NB4 (cell line): ENCODE measurements around the gene PCDHGC5.
A peak's percentile ranks its signal among the peaks of the same experiment; 100 is the strongest.

Experiments used
- POLR2A ChIP-seq: IDR thresholded peaks from 2 replicates; pipeline ENCODE4 v1.6.1; 2011; ENCODE audit warnings: mild to moderate bottlenecking; ENCODE audit not compliant: insufficient read length; ENCODE audit errors: extremely low read depth
- TF ChIP-seq, protein P1 (sequence below): IDR thresholded peaks from one replicate; pipeline ENCODE4 v1.5.1; 2012; ENCODE audit warnings: low read depth, low read length

DNA sequence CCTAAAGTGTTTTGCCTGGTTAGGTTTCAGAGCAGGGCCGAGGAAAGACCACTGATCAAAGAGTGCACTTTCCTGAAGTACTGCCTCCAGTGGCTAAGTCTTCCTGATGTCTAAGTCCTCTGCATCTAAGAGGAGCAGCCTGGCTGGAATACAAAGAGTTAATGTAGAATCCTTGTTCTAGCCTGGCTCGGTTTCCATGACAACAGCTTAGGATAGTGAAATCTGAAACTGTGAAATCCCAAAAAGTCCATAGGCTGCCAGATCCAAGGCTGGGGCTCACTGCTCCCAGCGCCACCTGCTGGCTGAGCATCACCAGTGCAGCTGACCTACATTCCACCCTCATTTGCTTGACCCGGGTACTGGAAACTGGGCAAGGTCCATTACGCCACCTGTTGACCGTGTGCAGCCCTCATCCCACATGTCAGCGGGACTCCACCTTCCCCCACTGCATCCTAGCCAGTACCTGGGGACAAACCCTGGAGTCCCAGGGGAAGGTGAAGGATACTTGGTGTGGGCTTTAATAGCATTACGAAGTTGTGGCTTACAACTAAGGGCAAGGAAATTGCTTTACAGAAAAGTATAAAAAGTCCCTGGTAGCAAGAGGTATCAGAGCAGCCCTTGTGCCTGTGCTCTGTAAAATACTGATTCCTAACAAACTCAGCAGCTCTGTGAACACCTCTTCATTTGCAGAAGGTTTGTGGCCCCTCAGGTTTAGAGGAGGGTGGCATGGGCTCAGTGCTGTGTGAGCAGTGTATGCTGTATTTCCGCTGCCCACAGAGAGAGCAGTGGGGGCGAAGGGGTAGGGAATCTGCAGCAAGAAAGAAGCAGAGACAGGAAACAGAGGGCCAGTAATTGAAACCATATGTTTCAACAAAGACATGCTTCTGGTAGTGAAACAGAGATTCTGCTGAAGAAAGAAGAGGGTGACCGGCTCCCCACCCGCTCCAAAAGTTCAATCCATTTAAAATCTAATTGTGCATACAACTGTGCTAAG is 36.0 kb downstream of the PCDHGC5 start:
- no peak for TF ChIP-seq POLR2A
- TF ChIP-seq, protein P1, sequence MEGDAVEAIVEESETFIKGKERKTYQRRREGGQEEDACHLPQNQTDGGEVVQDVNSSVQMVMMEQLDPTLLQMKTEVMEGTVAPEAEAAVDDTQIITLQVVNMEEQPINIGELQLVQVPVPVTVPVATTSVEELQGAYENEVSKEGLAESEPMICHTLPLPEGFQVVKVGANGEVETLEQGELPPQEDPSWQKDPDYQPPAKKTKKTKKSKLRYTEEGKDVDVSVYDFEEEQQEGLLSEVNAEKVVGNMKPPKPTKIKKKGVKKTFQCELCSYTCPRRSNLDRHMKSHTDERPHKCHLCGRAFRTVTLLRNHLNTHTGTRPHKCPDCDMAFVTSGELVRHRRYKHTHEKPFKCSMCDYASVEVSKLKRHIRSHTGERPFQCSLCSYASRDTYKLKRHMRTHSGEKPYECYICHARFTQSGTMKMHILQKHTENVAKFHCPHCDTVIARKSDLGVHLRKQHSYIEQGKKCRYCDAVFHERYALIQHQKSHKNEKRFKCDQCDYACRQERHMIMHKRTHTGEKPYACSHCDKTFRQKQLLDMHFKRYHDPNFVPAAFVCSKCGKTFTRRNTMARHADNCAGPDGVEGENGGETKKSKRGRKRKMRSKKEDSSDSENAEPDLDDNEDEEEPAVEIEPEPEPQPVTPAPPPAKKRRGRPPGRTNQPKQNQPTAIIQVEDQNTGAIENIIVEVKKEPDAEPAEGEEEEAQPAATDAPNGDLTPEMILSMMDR, result peak; percentile 94
